Adrenal gland (tissue), 5 donors: ENCODE measurements around the gene FCRL2.

Source experiments
- POLR2A ChIP-seq, 2 donors: fragments of 450-650 bp; IDR thresholded peaks; one replicate each; pipeline ENCODE4 v1.6.1; 2017; ENCODE audit warnings: antibody characterized with exemption in 2 of 2, mild to moderate bottlenecking in 2 of 2, moderate library complexity in 1 of 2
- TF ChIP-seq, protein P1 (sequence below), 6 experiments: fragments of 450-650 bp in 4 of 6; fragments of 200-600 bp in 2 of 6; sonication (generic) in 1 of 6; IDR thresholded peaks; 1 replicate in 5 of 6; 2 replicates in 1 of 6; pipeline versions ENCODE4 v1.5.1 to v1.8.0; 2016 to 2021; ENCODE audit warnings: antibody characterized with exemption in 6 of 6, mild to moderate bottlenecking in 2 of 6, moderate library complexity in 1 of 6
- donor health status: DM: no; HTN: no; CAD: no.

DNA sequence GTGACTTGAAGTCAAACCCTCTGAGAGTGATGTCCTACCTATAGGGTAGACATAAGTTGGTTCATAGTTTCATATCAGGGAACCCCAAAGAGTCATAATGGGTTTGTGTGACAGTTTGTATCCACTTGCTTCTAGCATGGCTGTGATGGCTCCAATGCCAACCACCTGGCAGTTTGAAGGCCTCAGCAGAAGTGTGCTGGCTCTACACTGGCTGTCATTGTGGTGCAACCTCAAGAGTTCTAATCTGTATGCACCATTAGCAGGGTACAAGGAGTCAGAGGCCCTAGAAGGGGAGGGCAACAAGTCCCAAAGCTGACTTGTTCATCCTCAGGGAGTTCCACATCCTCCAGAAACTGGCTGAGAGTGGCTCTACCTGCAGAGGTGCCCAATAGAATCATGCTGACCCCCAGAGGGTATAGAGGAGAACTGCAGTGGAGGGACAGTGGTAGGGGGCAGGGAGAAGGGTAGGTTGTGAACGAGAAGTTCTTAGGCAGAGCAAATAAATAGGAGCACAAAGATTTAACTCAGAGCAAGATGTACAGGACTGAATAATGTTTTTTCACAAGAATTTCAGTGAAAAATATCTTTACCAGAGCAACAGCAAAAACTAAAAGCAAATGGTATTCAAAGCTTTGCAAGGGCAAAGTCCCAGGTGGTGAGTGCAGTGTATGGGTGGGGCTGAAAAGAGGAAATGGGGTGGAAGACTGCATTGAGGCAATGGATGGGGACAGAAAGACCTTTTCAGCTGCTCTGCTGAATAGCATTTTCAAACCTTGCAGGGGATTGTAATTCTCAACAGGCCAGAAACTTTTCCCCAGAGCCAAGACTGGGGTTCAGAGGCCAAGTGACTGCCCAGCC is 3.2 kb downstream of the FCRL2 start:
- TF ChIP-seq, protein P1, sequence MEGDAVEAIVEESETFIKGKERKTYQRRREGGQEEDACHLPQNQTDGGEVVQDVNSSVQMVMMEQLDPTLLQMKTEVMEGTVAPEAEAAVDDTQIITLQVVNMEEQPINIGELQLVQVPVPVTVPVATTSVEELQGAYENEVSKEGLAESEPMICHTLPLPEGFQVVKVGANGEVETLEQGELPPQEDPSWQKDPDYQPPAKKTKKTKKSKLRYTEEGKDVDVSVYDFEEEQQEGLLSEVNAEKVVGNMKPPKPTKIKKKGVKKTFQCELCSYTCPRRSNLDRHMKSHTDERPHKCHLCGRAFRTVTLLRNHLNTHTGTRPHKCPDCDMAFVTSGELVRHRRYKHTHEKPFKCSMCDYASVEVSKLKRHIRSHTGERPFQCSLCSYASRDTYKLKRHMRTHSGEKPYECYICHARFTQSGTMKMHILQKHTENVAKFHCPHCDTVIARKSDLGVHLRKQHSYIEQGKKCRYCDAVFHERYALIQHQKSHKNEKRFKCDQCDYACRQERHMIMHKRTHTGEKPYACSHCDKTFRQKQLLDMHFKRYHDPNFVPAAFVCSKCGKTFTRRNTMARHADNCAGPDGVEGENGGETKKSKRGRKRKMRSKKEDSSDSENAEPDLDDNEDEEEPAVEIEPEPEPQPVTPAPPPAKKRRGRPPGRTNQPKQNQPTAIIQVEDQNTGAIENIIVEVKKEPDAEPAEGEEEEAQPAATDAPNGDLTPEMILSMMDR (IDR thresholded peaks at IDR 0.05): no peak
- no peak for TF ChIP-seq POLR2A (IDR thresholded peaks at IDR 0.05)
